Neural crest cell (in vitro differentiated cells): ENCODE measurements around the gene ATP2B3. TPM values are rescaled to one million over a fixed set of nuclear protein-coding genes. Genes with fewer than 3 reads are reported as not detected.
A peak's percentile ranks its signal among the peaks of the same experiment; 100 is the strongest.

Experiments
- DNase-seq: peaks from one replicate; pipeline ENCODE4 v3.0.0; 2021; ENCODE audit warnings: low read depth, mixed read lengths, low spot score
- H3K27ac Mint-ChIP-seq: one replicate; pipeline ENCODE4 v1.8.0; 2021; ENCODE audit warnings: mild to moderate bottlenecking, mixed read lengths; ENCODE audit not compliant: unreplicated experiment
- H3K27me3 Mint-ChIP-seq: 2 replicates; pipeline ENCODE4 v1.8.0; 2021; ENCODE audit warnings: low read depth, mild to moderate bottlenecking, mixed read lengths
- H3K36me3 Mint-ChIP-seq: 2 replicates; pipeline ENCODE4 v1.8.0; 2021; ENCODE audit warnings: low read depth, mild to moderate bottlenecking, mixed read lengths
- H3K4me1 Mint-ChIP-seq: 2 replicates; pipeline ENCODE4 v1.8.0; 2021; ENCODE audit warnings: mixed read lengths
- H3K4me3 Mint-ChIP-seq: one replicate; pipeline ENCODE4 v1.8.0; 2021; ENCODE audit warnings: mild to moderate bottlenecking, mixed read lengths
- H3K9me3 Mint-ChIP-seq: 2 replicates; pipeline ENCODE4 v1.8.0; 2021; ENCODE audit warnings: mixed read lengths
- total RNA-seq: library from RNA; stranded (reverse); gene quantifications from 2 replicates; pipeline ENCODE4 v1.2.1, GENCODE V29; 2021
- TF ChIP-seq, protein P1 (sequence below): fragments of 200-600 bp; sonication (generic); conservative IDR thresholded peaks from 2 replicates; pipeline ENCODE4 v1.5.0; 2021; ENCODE audit warnings: antibody characterized with exemption, mild to moderate bottlenecking

ATP2B3 gene
- total RNA-seq, 1 donor from 2014 or later: 0.05 TPM

- peaks cover 4% of the 10 kb centered on the region for H3K36me3 Mint-ChIP-seq
- H3K27me3 Mint-ChIP-seq: no peaks in the 10 kb centered on the region
- H3K27ac Mint-ChIP-seq: no peak overlapping the region
- no peaks in the 10 kb centered on the region for H3K9me3 Mint-ChIP-seq
- no peak for DNase-seq
- H3K4me3 Mint-ChIP-seq: no peak overlapping the region
- peaks cover 8% of the 10 kb centered on the region for H3K4me1 Mint-ChIP-seq
- TF ChIP-seq, protein P1, sequence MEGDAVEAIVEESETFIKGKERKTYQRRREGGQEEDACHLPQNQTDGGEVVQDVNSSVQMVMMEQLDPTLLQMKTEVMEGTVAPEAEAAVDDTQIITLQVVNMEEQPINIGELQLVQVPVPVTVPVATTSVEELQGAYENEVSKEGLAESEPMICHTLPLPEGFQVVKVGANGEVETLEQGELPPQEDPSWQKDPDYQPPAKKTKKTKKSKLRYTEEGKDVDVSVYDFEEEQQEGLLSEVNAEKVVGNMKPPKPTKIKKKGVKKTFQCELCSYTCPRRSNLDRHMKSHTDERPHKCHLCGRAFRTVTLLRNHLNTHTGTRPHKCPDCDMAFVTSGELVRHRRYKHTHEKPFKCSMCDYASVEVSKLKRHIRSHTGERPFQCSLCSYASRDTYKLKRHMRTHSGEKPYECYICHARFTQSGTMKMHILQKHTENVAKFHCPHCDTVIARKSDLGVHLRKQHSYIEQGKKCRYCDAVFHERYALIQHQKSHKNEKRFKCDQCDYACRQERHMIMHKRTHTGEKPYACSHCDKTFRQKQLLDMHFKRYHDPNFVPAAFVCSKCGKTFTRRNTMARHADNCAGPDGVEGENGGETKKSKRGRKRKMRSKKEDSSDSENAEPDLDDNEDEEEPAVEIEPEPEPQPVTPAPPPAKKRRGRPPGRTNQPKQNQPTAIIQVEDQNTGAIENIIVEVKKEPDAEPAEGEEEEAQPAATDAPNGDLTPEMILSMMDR: no peak
Observed at GRCh38 chrX:153593811-153594500, 76.5 kb downstream of the ATP2B3 start.

- H3K9me3 Mint-ChIP-seq: no peaks in the 10 kb centered on the region
- peaks cover 6% of the 10 kb centered on the region for H3K36me3 Mint-ChIP-seq
- TF ChIP-seq, protein P1: no peak
- no peak for DNase-seq
- H3K27ac Mint-ChIP-seq: no peak overlapping the region
- H3K4me3 Mint-ChIP-seq: no peak overlapping the region
- no peaks in the 10 kb centered on the region for H3K27me3 Mint-ChIP-seq
- peaks cover 16% of the 10 kb centered on the region for H3K4me1 Mint-ChIP-seq
Observed at GRCh38 chrX:153595387-153595786, 77.9 kb downstream of the ATP2B3 start.

GRCh38 chrX:153595859-153596857 lies 78.7 kb downstream of the ATP2B3 start:
- Mint-ChIP-seq H3K9me3 (no peaks in the 10 kb centered on the region), H3K4me3 (peak overlapping the region; percentile 88), H3K4me1 (peaks cover 17% of the 10 kb centered on the region), H3K27ac (no peak overlapping the region), H3K36me3 (peaks cover 6% of the 10 kb centered on the region), H3K27me3 (no peaks in the 10 kb centered on the region)
- DNase-seq: no peak
- TF ChIP-seq, protein P1: no peak

- peaks cover 9% of the 10 kb centered on the region for H3K36me3 Mint-ChIP-seq
Observed at GRCh38 chrX:153596981-153597750, 79.7 kb downstream of the ATP2B3 start.

More at GRCh38 chrX:153596981-153597750, 79.7 kb downstream of the ATP2B3 start:
- Mint-ChIP-seq H3K9me3 (no peaks in the 10 kb centered on the region), H3K4me3 (peak overlapping the region; percentile 88), H3K4me1 (peaks cover 24% of the 10 kb centered on the region), H3K27ac (no peak overlapping the region), H3K27me3 (no peaks in the 10 kb centered on the region)
- TF ChIP-seq, protein P1: no peak
- no peak for DNase-seq
